Neural progenitor cell (in vitro differentiated cells): ENCODE results near the gene COLEC12.

Experiments
- EZH2 ChIP-seq: fragments of 200-600 bp; sonication (generic); IDR thresholded peaks from 2 replicates; pipeline ENCODE4 v1.6.1; 2017; ENCODE audit warnings: antibody characterized with exemption, mild to moderate bottlenecking, moderate library complexity
- TF ChIP-seq, protein P1 (sequence below): fragments of 200-600 bp; sonication (generic); IDR thresholded peaks from 2 replicates; pipeline ENCODE4 v1.5.1; 2017; ENCODE audit warnings: antibody characterized with exemption, mild to moderate bottlenecking

DNA sequence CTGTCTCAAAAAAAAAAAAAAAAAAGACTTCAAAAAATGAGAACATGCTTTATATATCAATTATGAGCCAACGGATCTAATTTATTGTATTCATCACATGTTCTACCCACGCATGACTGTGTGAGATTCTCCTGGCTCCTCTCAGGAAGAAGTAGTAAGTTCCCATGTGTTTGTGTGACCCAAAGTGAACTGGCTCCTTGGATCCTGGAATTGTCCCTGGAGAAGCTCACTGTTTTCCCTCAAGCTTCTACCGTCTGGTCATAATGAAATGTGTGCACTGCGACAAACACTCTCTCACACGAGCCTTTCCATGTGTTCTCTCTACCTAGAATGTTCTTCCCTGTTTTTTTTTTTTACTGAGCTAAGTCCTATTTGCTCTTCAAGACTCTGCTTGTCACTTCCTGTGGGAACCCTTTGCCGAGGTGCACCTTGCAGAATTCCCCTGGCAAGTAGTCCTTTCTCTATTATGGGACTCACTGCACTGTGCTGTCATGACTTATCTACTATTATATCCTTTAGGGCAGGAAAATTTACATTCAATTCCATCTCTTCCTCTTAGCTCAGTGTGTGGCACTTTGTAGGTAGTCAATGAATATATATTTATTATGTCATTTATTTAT, 149.4 kb downstream of the COLEC12 start:
- TF ChIP-seq, protein P1, sequence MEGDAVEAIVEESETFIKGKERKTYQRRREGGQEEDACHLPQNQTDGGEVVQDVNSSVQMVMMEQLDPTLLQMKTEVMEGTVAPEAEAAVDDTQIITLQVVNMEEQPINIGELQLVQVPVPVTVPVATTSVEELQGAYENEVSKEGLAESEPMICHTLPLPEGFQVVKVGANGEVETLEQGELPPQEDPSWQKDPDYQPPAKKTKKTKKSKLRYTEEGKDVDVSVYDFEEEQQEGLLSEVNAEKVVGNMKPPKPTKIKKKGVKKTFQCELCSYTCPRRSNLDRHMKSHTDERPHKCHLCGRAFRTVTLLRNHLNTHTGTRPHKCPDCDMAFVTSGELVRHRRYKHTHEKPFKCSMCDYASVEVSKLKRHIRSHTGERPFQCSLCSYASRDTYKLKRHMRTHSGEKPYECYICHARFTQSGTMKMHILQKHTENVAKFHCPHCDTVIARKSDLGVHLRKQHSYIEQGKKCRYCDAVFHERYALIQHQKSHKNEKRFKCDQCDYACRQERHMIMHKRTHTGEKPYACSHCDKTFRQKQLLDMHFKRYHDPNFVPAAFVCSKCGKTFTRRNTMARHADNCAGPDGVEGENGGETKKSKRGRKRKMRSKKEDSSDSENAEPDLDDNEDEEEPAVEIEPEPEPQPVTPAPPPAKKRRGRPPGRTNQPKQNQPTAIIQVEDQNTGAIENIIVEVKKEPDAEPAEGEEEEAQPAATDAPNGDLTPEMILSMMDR, result no peak
- TF ChIP-seq EZH2, result no peak
